Prostate gland (tissue), 2 donors: ENCODE data around the gene LNPEP.

ENCODE experiments used
- CTCF ChIP-seq, 4 experiments: fragments of 200-600 bp in 2 of 4; fragments of 450-650 bp in 2 of 4; sonication (generic) in 2 of 4; IDR thresholded peaks; 1 replicate in 3 of 4; 2 replicates in 1 of 4; pipeline ENCODE4 v1.5.1; 2016 to 2019; ENCODE audit warnings: antibody characterized with exemption in 4 of 4, mild to moderate bottlenecking in 2 of 4, moderate library complexity in 2 of 4
- POLR2A ChIP-seq: fragments of 450-650 bp; IDR thresholded peaks from one replicate; pipeline ENCODE4 v1.6.1; 2016; ENCODE audit warnings: antibody characterized with exemption, mild to moderate bottlenecking

GRCh38 chr5:97043511-97043910, 107.6 kb downstream of the LNPEP start:
- TF ChIP-seq CTCF (IDR thresholded peaks at IDR 0.05) (no peak), POLR2A (no peak)
